HG02678 (cell line): ENCODE data around the gene ATP2C2.
"Not testable (repeated sequence)": the region's sequence is repeated elsewhere in the genome, so short reads cannot be mapped to it uniquely, and the experiment has no call there.

Experiments used
- ATAC-seq: cut with Tn5 transposase; IDR thresholded peaks from one replicate; pipeline ENCODE4 v1.9.1; 2021; ENCODE audit warnings: mild to moderate bottlenecking, moderate library complexity; ENCODE audit not compliant: unreplicated experiment

Gene ATP2C2

GRCh38 chr16:84391151-84392030 lies 23.1 kb downstream of the ATP2C2 start:
- no peak for ATAC-seq

- no peak for ATAC-seq
Measured at GRCh38 chr16:84392031-84392360, 23.7 kb downstream of the ATP2C2 start.

DNA sequence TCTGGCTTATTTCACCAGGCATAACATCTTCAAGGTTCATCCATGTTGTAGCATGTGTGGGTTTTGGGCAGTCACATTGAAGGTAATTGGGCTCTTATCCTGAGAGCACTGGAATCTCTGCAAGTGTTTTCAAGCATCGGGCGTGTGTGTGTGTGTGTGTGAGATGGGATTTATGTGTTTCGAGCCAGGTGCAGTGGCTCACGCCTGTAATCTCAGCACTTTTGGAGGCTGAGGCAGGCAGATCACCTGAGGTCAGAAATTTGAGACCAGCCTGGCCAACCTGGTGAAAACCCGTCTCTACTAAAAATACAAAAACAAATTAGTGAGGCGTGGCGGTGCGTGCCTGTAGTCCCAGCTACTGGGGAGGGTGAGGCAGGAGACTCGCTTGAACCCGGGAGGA lies 27.7 kb downstream of the ATP2C2 start:
- not testable (repeated sequence) for ATAC-seq

DNA sequence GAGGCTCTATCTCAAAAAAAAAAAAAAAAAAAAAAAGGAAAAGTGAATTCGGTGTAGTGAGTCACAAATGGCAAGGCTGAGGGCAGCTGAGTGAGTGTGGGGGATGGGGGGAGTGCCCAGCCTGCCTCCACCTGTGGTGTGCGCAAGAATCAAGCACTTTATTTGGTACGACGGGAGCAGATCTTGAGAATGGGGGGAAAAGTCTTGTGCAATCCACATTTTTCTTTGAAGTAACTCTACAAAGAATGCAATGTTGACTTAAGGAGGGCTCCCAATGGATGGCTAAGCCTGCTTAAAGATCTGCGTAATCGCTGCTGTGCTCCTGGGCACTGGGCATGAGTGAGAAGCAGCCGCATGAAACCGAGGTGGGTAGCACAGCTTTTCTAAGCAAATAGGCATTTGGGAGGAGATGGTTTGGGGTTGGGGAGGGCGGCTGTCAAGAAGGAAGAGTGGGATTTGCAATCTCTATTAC lies 28.2 kb downstream of the ATP2C2 start:
- ATAC-seq: no peak

- ATAC-seq: no peak
Measured at GRCh38 chr16:84397090-84397489, 28.8 kb downstream of the ATP2C2 start.

- ATAC-seq: no peak
Measured at GRCh38 chr16:84398701-84399100, 30.4 kb downstream of the ATP2C2 start.

- ATAC-seq: not testable (repeated sequence)
Measured at GRCh38 chr16:84399912-84400311, 31.6 kb downstream of the ATP2C2 start.

GRCh38 chr16:84403435-84403834 lies 35.1 kb downstream of the ATP2C2 start:
- ATAC-seq: not testable (repeated sequence)

DNA sequence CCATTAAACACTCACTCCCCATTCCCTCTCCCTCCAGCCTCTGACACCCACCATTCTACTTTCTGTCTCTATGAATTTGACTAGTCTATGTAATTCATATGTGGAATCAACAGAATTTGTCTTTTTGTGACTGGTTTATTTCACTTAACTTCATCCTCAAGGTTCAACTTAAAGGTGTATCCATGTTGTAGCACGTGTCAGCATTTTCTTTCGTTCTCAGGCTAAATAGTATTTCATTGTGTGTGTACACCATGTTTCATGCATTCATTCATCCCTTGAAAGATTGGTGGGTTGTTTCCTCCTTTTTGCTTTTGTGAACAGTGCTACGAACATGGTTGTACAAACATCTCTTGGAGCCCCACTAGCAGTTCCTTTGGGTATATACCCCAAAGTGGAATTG lies 36.0 kb downstream of the ATP2C2 start:
- ATAC-seq: no peak

GRCh38 chr16:84404936-84405639 lies 36.8 kb downstream of the ATP2C2 start:
- ATAC-seq: no peak

GRCh38 chr16:84406006-84406963 lies 37.9 kb downstream of the ATP2C2 start:
- ATAC-seq: no peak

GRCh38 chr16:84407588-84408313 lies 39.4 kb downstream of the ATP2C2 start:
- ATAC-seq: no peak

DNA sequence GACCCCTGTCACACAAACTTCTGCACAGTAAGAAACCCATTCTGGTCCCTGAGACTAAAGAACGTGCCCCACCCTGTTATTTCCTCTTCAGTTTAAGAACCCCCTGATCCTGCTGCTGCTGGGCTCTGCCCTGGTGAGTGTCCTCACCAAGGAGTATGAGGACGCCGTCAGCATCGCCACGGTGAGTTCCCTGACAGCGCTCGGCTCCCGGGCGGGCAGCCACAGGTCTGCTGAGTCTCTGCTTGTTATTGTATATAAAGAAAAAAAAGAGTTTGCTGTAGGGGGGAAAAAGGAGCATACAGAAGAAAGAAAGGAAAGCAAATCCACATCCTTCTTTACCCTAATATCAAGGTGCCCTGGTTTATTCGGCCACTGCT lies 40.0 kb downstream of the ATP2C2 start:
- ATAC-seq: no peak

GRCh38 chr16:84408856-84409255 lies 40.5 kb downstream of the ATP2C2 start:
- no peak for ATAC-seq

GRCh38 chr16:84410361-84411138 lies 42.2 kb downstream of the ATP2C2 start:
- no peak for ATAC-seq

GRCh38 chr16:84411768-84412167 lies 43.4 kb downstream of the ATP2C2 start:
- ATAC-seq: no peak

DNA sequence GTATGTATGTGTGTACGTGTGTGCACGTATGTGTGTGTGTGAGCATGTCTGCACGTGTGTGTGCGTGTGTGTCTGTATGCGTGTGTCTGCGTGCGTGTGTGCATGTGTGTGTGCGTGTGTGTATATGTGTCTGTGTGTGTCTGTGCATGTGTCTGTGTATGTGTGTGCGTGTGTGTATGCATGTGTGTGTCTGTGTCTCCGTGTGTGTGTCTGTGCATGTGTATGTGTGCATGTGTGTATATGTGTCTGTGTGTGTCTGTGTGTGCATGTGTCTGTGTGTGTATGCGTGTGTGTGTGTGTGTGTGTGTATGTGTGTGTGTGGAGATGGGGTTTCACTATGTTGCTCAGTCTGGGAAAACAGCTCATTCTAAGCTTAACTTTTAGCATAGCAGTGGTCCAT lies 43.9 kb downstream of the ATP2C2 start:
- no peak for ATAC-seq

GRCh38 chr16:84413244-84414004 lies 45.1 kb downstream of the ATP2C2 start:
- ATAC-seq: no peak

DNA sequence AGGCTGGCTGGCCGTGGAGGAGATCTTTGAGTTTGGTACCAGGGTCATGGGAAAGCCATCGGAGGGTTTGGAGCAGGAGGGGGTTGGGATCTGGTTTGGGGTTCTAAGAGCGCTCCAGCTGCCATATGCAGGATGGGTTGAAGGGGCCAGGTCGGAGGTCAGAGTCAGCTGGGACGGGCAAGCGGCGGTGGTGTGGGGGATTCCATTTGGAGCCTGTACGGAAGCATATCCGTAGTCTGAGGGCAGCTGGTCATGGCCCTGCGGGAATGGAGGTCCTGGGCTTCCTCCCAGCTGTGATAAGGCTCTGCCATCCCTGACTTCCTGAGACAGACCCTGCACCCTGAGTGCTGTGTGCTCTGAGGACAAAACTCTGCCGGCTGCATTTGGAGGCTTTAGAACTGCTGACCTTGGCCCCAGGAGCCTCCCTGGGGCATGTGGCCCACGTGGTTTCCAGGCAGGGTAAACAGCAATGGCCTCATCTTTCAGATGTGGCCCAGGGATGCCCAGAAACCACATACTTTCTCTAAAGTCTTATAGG lies 46.5 kb downstream of the ATP2C2 start:
- ATAC-seq: no peak
